ENCODE data around the gene PRELID3B.

The PRELID3B gene

DNA sequence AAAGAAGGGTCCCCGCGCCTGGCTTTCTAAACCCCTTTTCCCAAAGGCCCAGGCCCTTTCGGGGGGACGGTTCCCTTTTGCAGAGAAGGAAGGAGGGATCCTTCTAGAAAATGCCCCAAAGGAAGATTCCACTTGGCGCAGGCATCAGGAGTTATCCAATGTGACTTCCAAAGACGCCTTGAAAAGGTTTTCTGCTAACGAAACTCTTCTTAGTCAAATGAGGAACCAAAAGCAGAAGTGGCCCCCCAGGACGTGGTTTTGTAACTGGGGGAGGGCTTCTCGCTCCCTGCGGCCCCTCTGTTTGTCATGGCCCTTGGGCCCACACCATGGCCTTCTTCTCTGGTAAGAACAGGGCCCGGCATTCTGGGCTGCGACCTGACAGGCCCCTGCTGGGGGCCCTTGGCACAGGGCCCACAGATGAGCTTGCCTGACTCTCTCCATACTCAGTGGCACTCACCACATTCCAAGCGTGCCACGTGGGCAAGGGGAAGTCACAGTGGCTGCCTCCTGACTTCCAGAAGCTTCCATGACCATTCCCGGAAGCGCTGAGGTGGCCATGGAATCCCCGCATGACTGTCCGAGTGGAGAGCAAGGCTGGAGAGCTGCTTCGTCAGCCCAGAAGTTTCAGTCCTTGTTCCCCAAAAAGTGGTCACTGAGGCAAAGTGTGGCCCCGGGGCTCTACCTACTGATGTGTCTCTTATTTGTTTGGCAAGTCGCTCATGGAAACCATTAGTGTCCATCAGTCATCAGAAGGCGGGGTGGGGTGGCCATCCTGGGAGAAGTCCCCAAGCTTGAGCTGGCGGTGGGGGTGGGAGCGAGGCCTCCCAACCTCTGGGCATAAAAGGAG lies 34.7 kb downstream of the PRELID3B start:
- H3K4me3 ChIP-seq (ENCODE audit: extremely low read depth, insufficient read depth, low read length, poor library complexity, severe bottlenecking): no peak overlapping the region
- peaks cover 27% of the 10 kb centered on the region for H3K4me1 ChIP-seq (ENCODE audit: control insufficient read depth, insufficient read depth, low read length, poor library complexity, severe bottlenecking)
- H3K9me3 ChIP-seq (ENCODE audit: control insufficient read depth, low read length): no peaks in the 10 kb centered on the region
- no peak overlapping the region for H3K27ac ChIP-seq (ENCODE audit: low read depth, low read length, severe bottlenecking)
- 89 to 90% methylated on average over 22 to 24 of the region's 24 CpGs for WGBS, 2 experiments (ENCODE audit: insufficient coverage in 2 of 2)
- peaks cover 9% of the 10 kb centered on the region for H3K36me3 ChIP-seq (ENCODE audit: control insufficient read depth, insufficient read depth, low read length)

DNA sequence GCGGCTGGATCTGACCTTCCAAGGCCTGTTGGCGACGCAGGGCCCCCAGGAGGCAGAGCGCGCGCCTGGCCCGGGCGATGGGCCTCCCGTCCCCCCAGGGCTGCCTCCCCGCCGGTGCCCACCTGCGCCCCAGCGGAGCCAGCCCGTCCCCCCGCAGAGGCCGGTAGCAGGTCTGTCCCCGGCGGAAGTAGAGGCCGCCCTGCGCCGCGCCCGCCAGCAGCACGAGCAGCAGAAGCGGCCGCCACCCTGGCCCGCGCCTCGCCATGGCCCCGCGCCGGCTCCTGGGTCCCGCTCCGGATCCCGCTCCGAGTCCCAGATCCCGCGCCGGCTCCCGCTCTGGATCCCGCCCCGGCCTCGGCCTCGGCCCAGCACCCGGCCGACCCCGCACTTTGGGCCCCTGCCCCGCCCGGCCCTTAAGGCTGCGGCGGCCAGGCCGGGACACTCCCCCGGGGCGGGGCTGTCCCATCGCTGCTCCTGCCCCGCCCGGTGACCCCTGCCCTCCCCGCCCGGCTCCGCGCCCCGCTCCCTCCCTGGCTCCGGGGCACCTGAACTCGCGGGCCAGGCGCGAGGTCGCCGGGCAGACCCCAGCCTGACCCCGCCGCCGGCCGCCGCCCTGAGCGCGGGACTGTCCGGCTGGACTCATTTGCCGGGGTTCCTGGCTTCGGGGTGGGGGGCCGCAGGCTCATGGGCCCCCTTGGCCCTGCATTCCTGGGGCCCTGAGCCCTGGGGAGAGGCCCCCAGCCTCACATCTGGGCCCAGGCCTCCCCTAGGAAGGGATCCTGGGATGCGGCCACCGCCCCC lies 35.5 kb downstream of the PRELID3B start, which contains the start of gene CTSZ:
TSS of gene CTSZ (minus strand) at position 391 of the 801 bp plus-strand sequence. CDS start at position 265, 126 bp downstream.
- no peaks in the 10 kb centered on the region for H3K9me3 ChIP-seq (ENCODE audit: control insufficient read depth, low read length)
- no peak within 1 kb of the TSS for H3K27ac ChIP-seq (ENCODE audit: low read depth, low read length, severe bottlenecking)
- 2 to 10% methylated on average over 54 to 78 of the region's 82 CpGs for WGBS, 2 experiments (ENCODE audit: insufficient coverage in 2 of 2)
- peak within 1 kb of the TSS; percentile 50 for H3K4me3 ChIP-seq (ENCODE audit: extremely low read depth, insufficient read depth, low read length, poor library complexity, severe bottlenecking)
- peaks cover 27% of the 10 kb centered on the region for H3K4me1 ChIP-seq (ENCODE audit: control insufficient read depth, insufficient read depth, low read length, poor library complexity, severe bottlenecking)
- peaks cover 11% of the 10 kb centered on the region for H3K36me3 ChIP-seq (ENCODE audit: control insufficient read depth, insufficient read depth, low read length)

DNA sequence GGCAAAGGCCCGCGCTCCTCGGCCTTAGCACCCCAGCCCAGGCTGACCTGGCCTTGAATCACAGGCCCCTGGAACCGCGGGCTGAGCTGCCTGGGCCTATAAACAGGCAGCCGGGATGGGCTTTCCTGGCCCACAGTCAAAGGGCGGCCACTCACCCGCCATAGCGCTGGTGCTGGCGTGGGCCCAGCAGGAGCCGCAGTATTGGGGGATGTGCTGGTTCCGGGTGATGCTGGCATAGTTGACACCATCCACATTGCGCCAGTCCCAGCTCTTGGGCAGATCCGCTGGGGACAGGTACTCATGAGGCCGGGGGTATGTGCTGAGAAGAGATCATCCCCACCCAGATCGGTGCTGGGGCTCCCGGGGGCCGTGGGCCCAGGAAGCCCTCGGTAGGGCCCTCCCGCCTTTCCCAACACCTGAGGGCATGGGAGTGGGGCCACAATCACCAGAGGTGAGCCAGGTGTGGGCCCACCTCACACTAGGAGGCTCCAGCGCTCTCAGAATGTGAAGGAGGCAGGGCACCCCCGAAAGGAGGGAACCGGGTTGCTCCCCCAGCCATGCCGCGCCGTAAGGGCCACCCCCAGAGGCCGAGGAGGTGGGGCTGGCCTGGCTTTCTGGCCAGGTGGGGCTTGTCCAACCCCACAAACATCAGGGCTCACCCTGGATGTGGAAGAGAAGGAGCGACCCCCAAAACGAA lies 36.3 kb downstream of the PRELID3B start:
- Histone ChIP-seq H3K36me3 (ENCODE audit: control insufficient read depth, insufficient read depth, low read length) (peaks cover 14% of the 10 kb centered on the region), H3K4me1 (ENCODE audit: control insufficient read depth, insufficient read depth, low read length, poor library complexity, severe bottlenecking) (peaks cover 26% of the 10 kb centered on the region), H3K27ac (ENCODE audit: low read depth, low read length, severe bottlenecking) (no peak overlapping the region), H3K9me3 (ENCODE audit: control insufficient read depth, low read length) (no peaks in the 10 kb centered on the region), H3K4me3 (ENCODE audit: extremely low read depth, insufficient read depth, low read length, poor library complexity, severe bottlenecking) (peak overlapping the region; percentile 50)
- WGBS, 2 experiments (ENCODE audit: insufficient coverage in 2 of 2): 85 to 89% methylated on average over 22 to 24 of the region's 29 CpGs

DNA sequence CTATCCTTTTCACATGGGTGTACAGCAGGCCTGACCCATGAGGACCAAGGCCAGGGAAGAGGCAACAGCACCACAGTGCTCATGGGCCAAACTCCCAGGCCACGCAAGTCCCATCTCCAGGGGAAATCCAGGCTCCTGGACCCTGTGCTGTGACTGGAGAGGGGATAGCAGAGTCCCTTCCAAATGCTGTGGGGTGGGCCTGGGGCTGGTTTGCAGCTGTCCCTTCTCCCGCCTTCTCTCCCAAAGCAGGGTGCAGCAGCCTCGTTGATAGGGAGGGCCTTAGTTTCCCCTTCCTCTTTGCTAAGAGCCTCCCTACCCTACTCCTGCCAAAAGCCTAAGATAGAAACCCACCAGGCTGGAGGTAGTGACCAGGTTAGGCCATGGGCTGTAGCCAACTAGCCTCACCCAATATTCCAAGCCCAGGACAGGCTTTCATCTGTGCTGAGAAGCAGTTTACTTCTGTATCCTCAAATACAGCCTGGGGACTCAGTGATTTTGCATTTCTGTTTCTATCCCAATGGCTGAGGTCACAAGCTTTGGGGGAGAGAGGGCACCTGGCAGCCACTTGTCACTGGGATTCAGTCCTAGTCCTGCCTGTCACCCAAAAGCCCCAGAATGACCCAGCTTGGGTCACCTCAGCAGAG lies 36.9 kb downstream of the PRELID3B start:
- no peak overlapping the region for H3K27ac ChIP-seq (ENCODE audit: low read depth, low read length, severe bottlenecking)
- H3K36me3 ChIP-seq (ENCODE audit: control insufficient read depth, insufficient read depth, low read length): peaks cover 17% of the 10 kb centered on the region
- 100% methylated on average over 1 to 3 of the region's 3 CpGs for WGBS, 2 experiments (ENCODE audit: insufficient coverage in 2 of 2)
- H3K4me1 ChIP-seq (ENCODE audit: control insufficient read depth, insufficient read depth, low read length, poor library complexity, severe bottlenecking): peaks cover 19% of the 10 kb centered on the region
- H3K4me3 ChIP-seq (ENCODE audit: extremely low read depth, insufficient read depth, low read length, poor library complexity, severe bottlenecking): peak overlapping the region; percentile 50
- H3K9me3 ChIP-seq (ENCODE audit: control insufficient read depth, low read length): no peaks in the 10 kb centered on the region

DNA sequence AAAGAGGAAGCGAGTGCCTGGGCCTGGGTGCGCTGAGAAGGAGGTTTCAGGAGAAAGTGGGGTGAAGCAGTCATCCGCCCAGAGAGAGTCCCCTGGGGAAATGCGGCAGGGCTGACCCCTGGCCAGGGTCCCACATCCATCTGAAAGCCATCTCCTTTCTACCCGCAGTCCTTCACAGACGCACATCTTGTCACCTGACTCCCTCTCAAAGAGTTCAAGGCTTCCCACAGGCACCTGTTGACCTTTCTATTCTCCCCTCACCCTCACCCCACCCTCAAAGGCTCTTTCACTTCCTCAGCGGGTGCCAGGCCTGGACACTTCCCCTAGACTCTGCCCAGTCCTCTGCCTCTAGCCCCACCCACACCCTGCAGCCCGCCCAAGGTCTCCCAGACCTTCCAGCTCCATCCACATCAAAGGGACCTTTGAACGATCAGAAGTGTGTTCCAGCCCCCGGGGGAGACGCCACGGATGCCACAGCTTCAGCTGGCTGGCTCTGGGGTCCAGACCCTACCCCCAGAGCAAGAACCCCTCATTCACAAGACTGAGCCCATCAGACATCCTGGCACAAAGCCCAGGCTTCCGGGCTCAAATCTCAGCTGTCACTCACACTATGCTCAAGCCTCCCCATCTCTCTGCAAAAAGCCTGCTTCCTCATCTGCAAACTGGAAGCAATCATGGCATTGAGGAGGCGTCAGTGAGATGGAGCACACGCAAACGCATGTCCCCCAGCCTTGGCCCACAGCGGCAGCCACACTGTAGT lies 37.6 kb downstream of the PRELID3B start:
- no peak overlapping the region for H3K4me3 ChIP-seq (ENCODE audit: extremely low read depth, insufficient read depth, low read length, poor library complexity, severe bottlenecking)
- WGBS, 2 experiments (ENCODE audit: insufficient coverage in 2 of 2): 94 to 95% methylated on average over 16 of the region's 17 CpGs
- H3K4me1 ChIP-seq (ENCODE audit: control insufficient read depth, insufficient read depth, low read length, poor library complexity, severe bottlenecking): peaks cover 13% of the 10 kb centered on the region
- H3K9me3 ChIP-seq (ENCODE audit: control insufficient read depth, low read length): no peaks in the 10 kb centered on the region
- no peak overlapping the region for H3K27ac ChIP-seq (ENCODE audit: low read depth, low read length, severe bottlenecking)
- H3K36me3 ChIP-seq (ENCODE audit: control insufficient read depth, insufficient read depth, low read length): peaks cover 24% of the 10 kb centered on the region

DNA sequence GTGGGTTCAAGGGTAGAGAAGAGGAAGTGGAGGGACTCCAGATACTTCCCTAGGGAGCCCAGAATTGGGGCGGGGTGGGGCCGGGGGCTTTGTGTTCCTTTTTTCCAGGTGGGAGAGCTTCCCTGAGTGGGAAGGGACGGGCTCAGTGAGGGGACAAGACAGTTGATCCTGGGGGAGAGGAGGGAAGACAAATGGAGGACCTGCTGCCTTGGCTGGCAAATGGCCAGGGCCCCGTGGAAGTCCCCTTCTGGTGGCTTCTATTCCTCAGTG lies 38.2 kb downstream of the PRELID3B start:
- no peaks in the 10 kb centered on the region for H3K9me3 ChIP-seq (ENCODE audit: control insufficient read depth, low read length)
- 93 to 100% methylated on average over 3 of the region's 4 CpGs for WGBS, 2 experiments (ENCODE audit: insufficient coverage in 2 of 2)
- H3K4me3 ChIP-seq (ENCODE audit: extremely low read depth, insufficient read depth, low read length, poor library complexity, severe bottlenecking): no peak overlapping the region
- peaks cover 11% of the 10 kb centered on the region for H3K4me1 ChIP-seq (ENCODE audit: control insufficient read depth, insufficient read depth, low read length, poor library complexity, severe bottlenecking)
- H3K36me3 ChIP-seq (ENCODE audit: control insufficient read depth, insufficient read depth, low read length): peaks cover 27% of the 10 kb centered on the region
- no peak overlapping the region for H3K27ac ChIP-seq (ENCODE audit: low read depth, low read length, severe bottlenecking)

DNA sequence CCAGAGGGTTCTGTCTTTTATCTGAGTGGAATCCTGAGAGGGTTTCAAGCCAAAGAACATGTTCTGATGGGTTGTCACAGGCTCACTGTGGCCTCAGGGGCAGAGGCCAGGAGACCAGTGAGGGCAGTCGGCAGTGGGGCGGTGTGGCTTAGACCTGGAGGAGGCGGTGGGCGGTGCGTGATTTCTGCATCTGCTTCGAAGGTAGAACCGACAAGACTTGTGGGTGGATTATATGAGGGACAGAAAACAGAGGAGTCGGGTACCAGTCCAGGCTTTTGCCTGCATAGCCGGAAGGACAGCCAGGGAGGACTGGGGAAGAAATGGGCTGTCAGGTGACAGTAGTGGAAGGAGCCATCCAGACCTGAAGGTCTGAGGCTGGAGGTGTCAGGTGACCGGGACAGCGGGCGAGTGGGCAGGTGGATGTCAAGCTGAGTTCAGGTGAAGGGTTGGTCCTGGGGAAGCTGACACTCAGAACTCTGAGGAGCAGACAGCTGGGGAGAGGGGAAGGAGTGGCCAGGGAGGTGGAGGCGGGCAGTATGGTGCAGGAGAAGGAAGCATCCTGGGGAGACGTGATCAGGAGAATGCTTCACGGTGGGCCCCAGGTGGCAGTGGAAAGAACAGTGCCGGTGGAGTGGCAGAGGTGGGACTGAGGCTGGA lies 38.6 kb downstream of the PRELID3B start:
- 91 to 92% methylated on average over 13 to 16 of the region's 16 CpGs for WGBS, 2 experiments (ENCODE audit: insufficient coverage in 2 of 2)
- H3K27ac ChIP-seq (ENCODE audit: low read depth, low read length, severe bottlenecking): no peak overlapping the region
- peaks cover 11% of the 10 kb centered on the region for H3K4me1 ChIP-seq (ENCODE audit: control insufficient read depth, insufficient read depth, low read length, poor library complexity, severe bottlenecking)
- H3K4me3 ChIP-seq (ENCODE audit: extremely low read depth, insufficient read depth, low read length, poor library complexity, severe bottlenecking): no peak overlapping the region
- peaks cover 29% of the 10 kb centered on the region for H3K36me3 ChIP-seq (ENCODE audit: control insufficient read depth, insufficient read depth, low read length)
- H3K9me3 ChIP-seq (ENCODE audit: control insufficient read depth, low read length): no peaks in the 10 kb centered on the region

DNA sequence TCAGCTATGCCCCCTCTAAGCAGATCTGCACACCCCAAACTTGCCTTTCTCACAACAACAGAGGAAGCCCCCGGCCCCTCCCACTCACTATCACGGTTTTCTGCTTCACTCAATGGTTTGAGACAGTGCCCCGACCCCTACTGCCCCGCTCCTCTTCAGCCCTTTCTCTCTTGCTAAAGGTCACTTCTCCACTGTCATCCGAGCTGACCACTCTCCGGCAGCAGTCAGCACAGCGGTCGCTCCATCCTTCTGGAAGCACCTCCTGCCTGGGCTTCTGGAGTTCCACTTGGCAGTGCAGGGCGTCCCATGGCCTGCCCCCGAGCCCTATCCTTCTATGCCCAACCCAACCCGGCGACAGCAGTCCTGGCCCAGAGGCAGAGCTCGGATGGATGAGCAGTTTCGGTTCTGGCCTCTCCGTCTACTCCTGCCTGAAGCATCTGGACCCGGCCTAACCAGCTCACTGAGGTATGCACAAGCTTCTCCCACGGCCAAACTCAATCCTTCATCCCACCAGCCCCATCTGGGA lies 39.6 kb downstream of the PRELID3B start:
- H3K4me3 ChIP-seq (ENCODE audit: extremely low read depth, insufficient read depth, low read length, poor library complexity, severe bottlenecking): no peak overlapping the region
- no peaks in the 10 kb centered on the region for H3K9me3 ChIP-seq (ENCODE audit: control insufficient read depth, low read length)
- H3K36me3 ChIP-seq (ENCODE audit: control insufficient read depth, insufficient read depth, low read length): peaks cover 38% of the 10 kb centered on the region
- H3K4me1 ChIP-seq (ENCODE audit: control insufficient read depth, insufficient read depth, low read length, poor library complexity, severe bottlenecking): peaks cover 11% of the 10 kb centered on the region
- 76 to 93% methylated on average over 10 to 17 of the region's 17 CpGs for WGBS, 2 experiments (ENCODE audit: insufficient coverage in 2 of 2)
- no peak overlapping the region for H3K27ac ChIP-seq (ENCODE audit: low read depth, low read length, severe bottlenecking)

DNA sequence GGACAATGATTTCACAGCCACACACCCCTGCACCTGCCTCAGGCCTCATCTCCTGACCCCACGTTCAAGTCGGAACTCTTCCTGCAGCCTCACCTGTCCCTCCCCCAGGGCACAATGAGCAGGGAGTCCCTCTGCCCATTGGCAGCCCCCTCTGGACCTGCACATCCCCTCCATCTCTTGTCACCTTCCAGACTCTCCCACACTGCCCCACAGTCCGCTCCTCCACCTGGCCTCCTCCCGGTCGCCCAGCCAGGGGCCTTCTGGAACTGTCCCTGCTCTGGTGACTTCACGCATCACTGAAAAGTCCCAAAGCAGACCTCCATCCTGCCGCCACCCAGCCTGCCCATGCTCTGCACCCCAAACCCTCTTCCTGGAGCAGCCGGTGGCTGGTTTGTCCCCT lies 40.2 kb downstream of the PRELID3B start:
- Histone ChIP-seq H3K9me3 (ENCODE audit: control insufficient read depth, low read length) (no peaks in the 10 kb centered on the region), H3K4me3 (ENCODE audit: extremely low read depth, insufficient read depth, low read length, poor library complexity, severe bottlenecking) (no peak overlapping the region), H3K4me1 (ENCODE audit: control insufficient read depth, insufficient read depth, low read length, poor library complexity, severe bottlenecking) (peaks cover 11% of the 10 kb centered on the region), H3K36me3 (ENCODE audit: control insufficient read depth, insufficient read depth, low read length) (peaks cover 44% of the 10 kb centered on the region), H3K27ac (ENCODE audit: low read depth, low read length, severe bottlenecking) (no peak overlapping the region)
- WGBS, 2 experiments (ENCODE audit: insufficient coverage in 2 of 2): 93 to 96% methylated on average over 8 of the region's 8 CpGs
